GM18498 (cell line): ENCODE data around the gene MVK.

Experiments used
- ATAC-seq: cut with Tn5 transposase; IDR thresholded peaks from one replicate; pipeline ENCODE4 v1.9.1; 2021; ENCODE audit warnings: mild to moderate bottlenecking, moderate library complexity; ENCODE audit not compliant: unreplicated experiment

Gene MVK

GRCh38 chr12:109626378-109627115 is 53.0 kb downstream of the MVK start:
- no peak for ATAC-seq

- no peak for ATAC-seq
Measured at GRCh38 chr12:109627633-109628032, 54.0 kb downstream of the MVK start.

DNA sequence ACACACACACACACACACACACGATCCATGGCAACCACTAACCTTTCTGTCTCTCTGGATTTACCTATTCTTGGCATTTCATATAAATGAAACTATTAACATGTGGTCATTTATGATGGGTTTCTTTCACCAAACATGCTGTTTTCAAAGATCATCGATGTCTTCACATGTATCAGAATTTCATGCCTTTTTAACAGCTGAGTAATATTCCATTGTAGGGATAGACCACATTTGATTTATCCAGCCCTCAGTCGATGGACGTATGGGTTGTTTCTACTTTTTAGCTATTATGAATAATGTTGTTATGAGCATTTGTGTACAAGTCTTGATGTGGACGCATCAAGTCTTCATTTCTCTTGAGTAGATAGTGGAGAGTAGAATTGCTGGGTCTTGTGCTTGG is 56.5 kb downstream of the MVK start:
- no peak for ATAC-seq

GRCh38 chr12:109630815-109631214 is 57.2 kb downstream of the MVK start:
- no peak for ATAC-seq

DNA sequence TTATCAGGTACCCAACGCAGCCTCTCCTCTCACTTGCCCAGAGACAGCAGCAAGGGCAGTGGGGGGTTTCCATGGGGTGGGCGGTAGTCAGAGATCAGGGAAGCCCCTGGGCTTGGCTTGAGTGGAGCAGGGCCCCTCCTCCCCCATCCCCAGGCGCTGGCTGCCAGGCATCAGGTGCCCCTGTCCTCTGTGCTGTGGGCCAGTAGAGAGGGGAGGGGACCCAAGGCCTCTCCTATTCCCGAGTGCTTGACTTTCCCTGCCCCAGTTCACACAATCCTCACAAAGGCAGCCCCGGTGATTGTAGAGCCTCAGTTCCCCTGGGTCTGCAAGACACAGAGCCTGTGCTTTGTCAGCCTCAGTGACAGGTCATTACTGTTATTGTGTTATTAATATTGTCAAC is 57.7 kb downstream of the MVK start:
- no peak for ATAC-seq

- no peak for ATAC-seq
Measured at GRCh38 chr12:109631751-109632150, 58.2 kb downstream of the MVK start.

- no peak for ATAC-seq
Measured at GRCh38 chr12:109632342-109632741, 58.7 kb downstream of the MVK start.

DNA sequence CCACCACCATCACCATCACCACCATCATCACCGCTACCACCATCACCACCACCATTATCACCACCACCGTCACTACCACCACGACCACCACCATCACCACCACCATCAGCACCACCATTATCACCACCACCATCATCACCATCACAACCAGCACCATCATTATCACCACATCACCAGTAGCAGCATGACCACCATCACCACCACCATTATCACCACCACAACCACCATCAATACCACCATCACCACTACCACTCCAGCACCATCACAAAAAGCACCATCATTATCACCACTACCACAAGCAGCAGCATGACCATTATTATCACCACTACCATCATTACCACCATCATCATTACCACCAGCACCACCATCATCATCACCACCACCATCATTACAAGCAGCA is 62.1 kb downstream of the MVK start:
- ATAC-seq, result no peak

GRCh38 chr12:109637348-109637747 is 63.8 kb downstream of the MVK start:
- no peak for ATAC-seq

DNA sequence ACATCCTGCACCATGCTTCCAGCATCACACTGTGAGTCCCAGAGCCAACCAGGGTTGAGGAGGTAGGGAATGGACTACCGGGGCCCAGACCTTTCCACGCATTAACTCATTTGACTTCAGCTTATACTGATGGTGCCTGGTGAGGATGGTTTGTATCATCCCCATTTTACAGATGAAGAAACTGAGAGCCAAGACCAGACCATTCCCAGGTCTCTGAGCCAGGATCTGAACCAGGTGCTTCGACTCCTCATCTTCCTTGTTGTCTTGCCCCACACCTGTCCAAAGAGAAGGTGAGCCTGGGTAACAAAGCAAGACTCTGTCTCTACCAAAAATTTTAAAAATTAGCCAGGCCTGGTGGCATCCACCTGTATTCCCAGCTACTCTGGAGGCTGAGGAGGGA is 64.4 kb downstream of the MVK start:
- ATAC-seq, result no peak

- no peak for ATAC-seq
Measured at GRCh38 chr12:109638735-109639134, 65.1 kb downstream of the MVK start.

- ATAC-seq, result no peak
Measured at GRCh38 chr12:109639151-109639872, 65.7 kb downstream of the MVK start.

- ATAC-seq, result no peak
Measured at GRCh38 chr12:109640961-109641360, 67.4 kb downstream of the MVK start.

DNA sequence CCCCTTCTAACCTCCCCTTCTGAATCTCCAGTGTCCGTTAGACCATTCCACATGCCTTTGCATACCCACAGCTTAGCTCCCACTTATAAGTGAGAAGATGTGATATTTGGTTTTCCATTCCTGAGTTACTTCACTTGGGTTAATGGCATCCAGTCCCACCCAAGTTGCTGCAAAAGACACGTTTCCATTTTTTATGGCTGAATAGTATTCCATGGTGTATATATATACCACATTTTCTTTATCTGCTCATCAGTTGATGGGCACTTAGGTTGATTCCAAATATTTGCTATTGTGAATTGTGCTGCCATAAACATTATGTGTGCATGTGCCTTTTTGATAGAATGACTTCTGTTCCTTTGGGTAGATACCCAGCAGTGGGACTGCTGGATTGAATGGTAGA is 67.8 kb downstream of the MVK start:
- ATAC-seq, result no peak

DNA sequence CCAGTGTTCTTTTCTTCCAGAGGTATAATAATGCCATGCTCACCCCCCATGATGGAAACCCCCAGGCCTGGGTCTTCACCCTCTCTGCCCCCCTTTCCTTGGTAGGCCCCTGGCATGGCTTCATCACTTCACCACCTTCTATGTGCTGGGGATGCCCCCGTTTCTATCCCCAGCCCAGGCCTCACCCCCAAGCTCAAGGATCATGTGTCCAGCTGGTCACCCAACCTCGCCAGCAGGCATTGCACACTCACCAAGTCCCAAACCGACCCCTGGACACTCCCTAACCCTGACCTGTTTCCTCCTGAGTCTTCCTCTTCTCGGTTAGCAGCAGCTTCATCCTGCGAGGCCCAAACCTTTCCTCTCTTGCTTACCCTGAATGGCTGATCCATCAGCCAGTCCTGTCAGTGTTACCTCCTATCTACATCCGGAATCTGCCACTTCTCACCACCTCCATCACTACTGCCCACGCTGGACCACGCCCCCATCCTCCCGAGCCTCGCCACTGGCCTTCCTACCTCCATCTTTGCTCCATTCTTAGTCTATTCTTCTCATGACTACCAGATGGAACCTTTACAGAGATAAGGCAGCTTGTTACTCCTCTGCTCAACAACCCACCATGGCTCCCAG is 69.0 kb downstream of the MVK start:
- ATAC-seq, result no peak

GRCh38 chr12:109645194-109645593 is 71.6 kb downstream of the MVK start:
- no peak for ATAC-seq

DNA sequence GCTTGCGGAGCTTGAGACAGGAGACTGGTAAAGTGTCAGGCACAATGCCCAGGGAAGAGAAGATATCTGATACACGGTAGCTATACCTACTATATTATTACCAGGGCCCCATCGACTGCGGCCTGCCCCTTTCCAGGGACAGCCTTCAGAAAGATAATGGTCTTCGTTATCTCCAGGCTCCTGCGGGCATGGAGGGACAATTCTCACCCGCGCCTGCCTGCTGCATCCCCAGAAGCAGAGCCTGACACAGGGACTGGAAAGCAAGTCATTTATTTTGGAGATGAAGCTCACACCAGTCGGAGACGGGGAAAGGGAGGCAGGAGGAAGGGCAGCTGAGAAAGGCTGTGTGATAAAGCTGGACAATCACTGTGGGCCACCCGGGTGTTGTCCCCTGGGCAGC is 72.1 kb downstream of the MVK start:
- no peak for ATAC-seq
